HG02798 (cell line): ENCODE data around the gene HAUS8.
"Not testable (repeated sequence)": the region's sequence is repeated elsewhere in the genome, so short reads cannot be mapped to it uniquely, and the experiment has no call there.

Experiments used
- ATAC-seq: cut with Tn5 transposase; IDR thresholded peaks from one replicate; pipeline ENCODE4 v1.9.1; 2021; ENCODE audit warnings: mild to moderate bottlenecking; ENCODE audit not compliant: unreplicated experiment, poor library complexity

The HAUS8 gene

GRCh38 chr19:17041976-17042375, 33.3 kb downstream of the HAUS8 start:
- no peak for ATAC-seq

GRCh38 chr19:17037966-17038500, 37.2 kb downstream of the HAUS8 start:
- no peak for ATAC-seq

GRCh38 chr19:17037184-17037583, 38.1 kb downstream of the HAUS8 start:
- no peak for ATAC-seq

- ATAC-seq, result no peak
Observed at GRCh38 chr19:17036640-17037039, 38.6 kb downstream of the HAUS8 start.

GRCh38 chr19:17035842-17036424, 39.3 kb downstream of the HAUS8 start:
- no peak for ATAC-seq

- ATAC-seq, result no peak
Observed at GRCh38 chr19:17031741-17032140, 43.5 kb downstream of the HAUS8 start.

- ATAC-seq, result no peak
Observed at GRCh38 chr19:17027535-17027975, 47.7 kb downstream of the HAUS8 start.

- ATAC-seq, result no peak
Observed at GRCh38 chr19:17026706-17027534, 48.3 kb downstream of the HAUS8 start, which contains the start of gene CPAMD8. Gene CPAMD8, minus strand, starts transcription at chr19:17026810. Its CDS starts 168 bp downstream, at chr19:17026642.

- no peak for ATAC-seq
Observed at GRCh38 chr19:17025991-17026658, 49.1 kb downstream of the HAUS8 start.

GRCh38 chr19:17025361-17025760, 49.9 kb downstream of the HAUS8 start:
- no peak for ATAC-seq

- not testable (repeated sequence) for ATAC-seq
Observed at GRCh38 chr19:17024941-17025340, 50.3 kb downstream of the HAUS8 start.

- ATAC-seq, result no peak
Observed at GRCh38 chr19:17023805-17024204, 51.4 kb downstream of the HAUS8 start.

- ATAC-seq, result no peak
Observed at GRCh38 chr19:17022738-17023137, 52.5 kb downstream of the HAUS8 start.

- no peak for ATAC-seq
Observed at GRCh38 chr19:17021793-17022590, 53.3 kb downstream of the HAUS8 start.

- ATAC-seq, result no peak
Observed at GRCh38 chr19:17021328-17021727, 53.9 kb downstream of the HAUS8 start.

GRCh38 chr19:17020823-17021222, 54.4 kb downstream of the HAUS8 start:
- no peak for ATAC-seq

- ATAC-seq, result no peak
Observed at GRCh38 chr19:17020385-17020784, 54.9 kb downstream of the HAUS8 start.

- not testable (repeated sequence) for ATAC-seq
Observed at GRCh38 chr19:17014212-17014861, 60.9 kb downstream of the HAUS8 start.

- no peak for ATAC-seq
Observed at GRCh38 chr19:17011485-17011884, 63.8 kb downstream of the HAUS8 start.

- no peak for ATAC-seq
Observed at GRCh38 chr19:17006579-17006978, 68.7 kb downstream of the HAUS8 start.
